HG03457 (cell line): ENCODE measurements around the gene GPR157.
"Not testable (repeated sequence)": the region's sequence is repeated elsewhere in the genome, so short reads cannot be mapped to it uniquely, and the experiment has no call there.

Experiments used
- ATAC-seq: cut with Tn5 transposase; IDR thresholded peaks from one replicate; pipeline ENCODE4 v1.9.1; 2021; ENCODE audit warnings: moderate number of reproducible peaks; ENCODE audit not compliant: unreplicated experiment

Gene GPR157, protein sequence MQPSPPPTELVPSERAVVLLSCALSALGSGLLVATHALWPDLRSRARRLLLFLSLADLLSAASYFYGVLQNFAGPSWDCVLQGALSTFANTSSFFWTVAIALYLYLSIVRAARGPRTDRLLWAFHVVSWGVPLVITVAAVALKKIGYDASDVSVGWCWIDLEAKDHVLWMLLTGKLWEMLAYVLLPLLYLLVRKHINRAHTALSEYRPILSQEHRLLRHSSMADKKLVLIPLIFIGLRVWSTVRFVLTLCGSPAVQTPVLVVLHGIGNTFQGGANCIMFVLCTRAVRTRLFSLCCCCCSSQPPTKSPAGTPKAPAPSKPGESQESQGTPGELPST

DNA sequence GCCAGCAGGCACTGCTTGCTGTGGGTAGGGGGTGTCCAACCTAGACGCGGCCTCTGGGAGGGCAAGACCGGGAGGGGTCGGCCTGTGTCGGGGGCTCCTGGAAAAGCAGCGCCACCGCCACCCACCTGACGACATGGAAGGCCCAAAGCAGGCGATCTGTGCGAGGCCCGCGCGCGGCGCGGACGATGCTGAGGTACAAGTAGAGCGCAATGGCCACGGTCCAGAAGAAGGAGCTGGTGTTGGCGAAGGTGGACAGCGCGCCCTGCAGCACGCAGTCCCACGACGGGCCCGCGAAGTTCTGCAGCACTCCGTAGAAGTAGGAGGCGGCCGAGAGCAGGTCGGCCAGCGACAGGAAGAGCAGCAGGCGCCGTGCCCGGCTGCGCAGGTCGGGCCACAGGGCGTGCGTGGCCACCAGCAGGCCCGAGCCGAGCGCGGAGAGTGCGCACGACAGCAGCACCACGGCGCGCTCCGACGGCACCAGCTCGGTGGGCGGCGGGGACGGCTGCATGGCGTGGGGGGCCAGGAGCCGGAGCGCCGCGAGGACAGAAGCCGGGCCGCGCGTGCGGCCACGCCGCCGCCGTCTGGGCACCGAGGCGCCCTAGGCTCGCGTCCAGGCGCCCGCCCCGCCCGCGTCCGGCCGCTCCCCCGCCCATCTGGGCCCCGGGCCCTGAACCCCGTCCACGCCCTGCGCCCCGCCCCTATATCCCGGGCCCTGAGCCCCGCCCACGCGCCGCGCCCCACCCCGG is at the start of gene GPR157:
Gene GPR157, minus strand, starts transcription at position 583 of the 746 bp plus-strand sequence. Its CDS starts 75 bp downstream, at position 508.
- ATAC-seq: peak; percentile 40

DNA sequence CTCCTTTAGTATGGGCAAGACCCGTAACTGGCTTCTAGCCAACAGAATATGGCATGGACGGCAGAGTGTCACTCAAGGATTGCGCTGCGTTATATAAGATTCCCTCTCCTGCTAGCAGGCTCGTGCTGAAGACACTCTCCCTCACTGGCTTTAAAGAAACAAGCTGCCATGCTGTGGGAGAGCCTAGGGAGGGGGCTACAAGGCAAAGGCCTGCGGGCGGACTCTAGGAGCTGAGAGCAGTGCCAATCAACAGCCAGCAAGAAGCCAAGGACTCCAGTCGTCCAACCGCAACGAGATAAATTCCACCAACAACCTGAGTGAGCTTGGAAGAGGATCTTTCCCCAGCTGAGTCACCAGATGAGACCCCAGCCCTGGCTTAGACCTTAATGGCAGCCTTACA is 45.9 kb upstream of the GPR157 start:
- no peak for ATAC-seq

DNA sequence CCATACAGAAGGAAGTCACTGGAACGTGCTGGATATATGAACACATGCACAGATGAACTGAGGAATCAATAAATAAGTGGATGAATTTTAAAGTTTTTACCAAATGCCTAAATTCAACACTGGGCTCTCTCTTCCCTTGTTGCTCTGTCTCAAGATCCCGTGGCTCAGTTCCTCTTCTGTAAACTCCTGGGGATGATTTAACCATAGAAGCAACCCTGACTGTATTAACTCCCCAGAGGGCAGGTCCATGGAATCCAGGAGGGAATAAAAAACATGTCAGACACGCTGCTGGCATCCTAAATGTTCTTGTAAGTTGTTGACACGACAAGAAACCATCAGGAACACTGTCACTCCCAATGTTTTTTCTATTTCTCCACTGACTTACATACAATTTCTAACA is 45.3 kb upstream of the GPR157 start:
- ATAC-seq: no peak

DNA sequence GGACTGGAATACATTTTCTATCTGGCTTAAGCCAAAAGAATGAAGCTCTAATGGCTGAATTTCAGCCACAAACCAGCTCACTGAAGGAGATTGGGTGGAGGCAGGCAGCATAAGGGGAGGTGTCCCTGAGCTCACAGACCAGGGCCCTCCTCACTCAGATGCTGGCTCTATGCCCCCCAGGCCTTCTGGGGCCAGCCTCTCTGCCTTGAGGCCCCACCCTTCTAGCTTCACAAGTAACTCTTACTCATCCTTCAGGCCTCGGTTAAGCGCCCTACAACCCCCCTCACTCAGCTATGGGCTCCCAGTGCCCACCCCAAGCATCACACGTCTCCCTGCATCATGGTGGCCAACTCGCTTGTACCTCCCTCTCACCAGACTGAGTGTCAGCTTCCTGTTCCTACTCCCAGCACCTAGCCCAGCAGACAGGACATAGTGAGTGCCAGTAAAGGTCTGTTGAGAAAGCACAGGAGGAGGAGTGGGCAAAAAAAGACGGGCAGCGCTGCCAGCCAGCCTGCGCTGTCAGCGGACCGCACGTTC is 40.8 kb upstream of the GPR157 start:
- ATAC-seq: no peak

DNA sequence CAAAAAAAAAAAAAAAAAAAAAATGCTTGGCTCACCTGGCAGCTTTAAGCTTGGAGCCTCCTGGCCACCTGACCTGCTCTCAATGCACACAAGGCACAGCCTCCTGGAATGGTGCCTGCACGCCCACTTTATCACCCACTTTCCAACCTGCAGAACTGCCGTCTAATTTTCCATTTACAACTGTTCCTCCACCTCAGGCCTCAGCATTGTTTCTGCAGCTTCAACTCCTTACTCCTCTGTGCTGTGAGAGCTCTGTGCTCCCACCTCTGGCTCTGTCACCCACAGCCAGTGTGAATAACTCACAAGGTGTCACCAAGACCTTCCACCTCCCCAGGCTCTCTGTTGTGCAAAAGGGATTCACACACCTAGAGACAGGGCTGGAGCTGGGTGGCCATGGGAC is 38.7 kb upstream of the GPR157 start:
- no peak for ATAC-seq

DNA sequence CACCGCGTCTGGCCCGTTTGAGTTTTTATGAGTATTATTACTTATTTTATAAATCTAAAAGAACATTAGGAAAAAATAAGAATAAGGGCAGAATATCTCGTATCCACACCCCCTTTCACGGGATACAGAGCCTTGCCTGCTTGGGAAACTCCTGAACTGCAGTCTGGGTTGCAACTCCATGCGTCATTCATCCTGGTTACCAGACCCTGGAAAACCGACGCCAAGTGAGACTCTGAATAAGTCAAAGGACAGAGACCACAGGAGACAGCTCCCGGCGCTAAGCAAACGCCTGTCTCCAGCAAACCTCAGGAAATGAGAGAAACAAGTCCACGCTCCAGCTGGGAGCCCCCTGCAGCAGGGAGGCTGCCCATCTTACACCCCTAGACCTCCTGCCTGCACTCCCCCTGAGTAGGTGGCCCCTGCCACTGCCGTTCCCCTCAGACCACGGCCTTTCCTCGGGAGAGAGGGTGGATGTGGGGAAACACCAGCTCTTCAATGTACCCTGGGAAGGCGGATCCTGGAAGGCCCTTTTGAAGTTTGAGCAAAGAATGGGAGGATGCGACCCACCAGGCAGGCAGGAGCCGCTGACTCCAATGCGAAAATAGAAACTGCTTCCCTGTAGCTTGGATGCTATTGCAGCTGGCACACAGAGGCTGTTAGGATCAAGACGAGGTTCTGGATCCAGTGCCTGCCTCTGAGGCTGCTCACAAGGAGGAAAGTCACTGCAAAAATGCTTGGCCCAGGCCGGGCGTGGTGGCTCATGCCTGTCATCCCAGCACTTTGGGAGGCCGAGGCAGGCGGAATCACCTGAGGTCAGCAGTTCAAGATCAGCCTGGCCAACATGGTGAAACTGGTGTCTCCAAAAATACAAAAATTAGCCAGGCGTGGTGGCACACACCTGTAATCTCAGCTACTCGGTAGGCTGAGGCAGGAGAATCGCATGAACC is 37.7 kb upstream of the GPR157 start:
- no peak for ATAC-seq

DNA sequence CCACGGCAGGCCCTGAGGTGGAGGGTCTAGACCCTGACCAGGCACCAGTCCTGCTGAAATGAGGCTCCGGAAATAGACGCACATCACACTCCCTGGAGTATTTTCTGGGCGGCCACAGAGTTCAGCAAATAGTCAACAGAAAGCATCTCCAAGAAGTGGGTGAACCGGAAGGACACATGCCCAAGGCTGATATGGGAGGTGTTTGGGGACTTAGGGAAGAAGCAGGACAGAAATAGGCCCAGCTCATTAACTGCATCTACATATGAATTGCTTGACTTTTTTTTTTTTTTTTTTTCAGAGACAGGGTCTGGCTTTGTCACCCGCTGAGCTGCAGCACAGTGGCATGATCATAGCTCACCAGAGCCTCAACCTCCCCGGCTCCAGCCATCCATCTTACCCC is 36.5 kb upstream of the GPR157 start:
- ATAC-seq: no peak

DNA sequence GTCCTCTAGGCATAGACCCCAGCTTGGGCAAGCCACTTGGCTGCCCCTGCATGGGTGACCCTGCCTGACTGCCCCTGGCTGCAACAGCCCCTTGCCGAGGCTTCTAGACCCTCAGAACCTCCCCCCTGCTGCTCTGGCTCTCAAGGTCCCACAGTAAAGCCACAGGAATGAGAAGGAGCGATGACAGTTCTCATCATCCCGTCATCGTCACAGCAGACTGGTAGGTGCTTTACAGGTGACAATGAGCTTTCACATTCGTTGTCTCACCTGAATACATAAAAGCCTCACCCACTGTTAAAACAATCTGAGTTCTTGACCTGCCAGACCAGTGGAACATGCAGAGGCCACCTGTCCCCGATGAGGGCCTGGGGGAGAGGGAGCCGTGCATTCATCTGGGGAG is 36.0 kb upstream of the GPR157 start:
- no peak for ATAC-seq

DNA sequence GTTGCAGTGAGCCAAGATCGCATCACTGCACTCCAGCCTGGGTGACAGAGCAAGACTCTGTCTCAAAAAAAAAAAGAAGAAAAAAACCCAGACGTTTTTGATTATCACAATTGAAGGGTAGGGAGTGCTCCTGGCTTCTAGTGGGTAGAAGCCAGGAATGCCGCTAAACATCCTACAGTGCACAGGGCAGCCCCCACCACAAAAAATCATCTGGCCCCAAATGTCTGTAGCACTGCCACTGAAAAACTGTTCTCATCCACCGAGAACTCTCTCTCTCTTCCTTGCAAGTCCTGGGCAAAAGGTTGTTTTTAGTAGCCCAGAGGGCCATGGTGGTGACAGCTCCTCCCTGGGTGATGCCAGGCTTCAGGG is 35.6 kb upstream of the GPR157 start:
- no peak for ATAC-seq

DNA sequence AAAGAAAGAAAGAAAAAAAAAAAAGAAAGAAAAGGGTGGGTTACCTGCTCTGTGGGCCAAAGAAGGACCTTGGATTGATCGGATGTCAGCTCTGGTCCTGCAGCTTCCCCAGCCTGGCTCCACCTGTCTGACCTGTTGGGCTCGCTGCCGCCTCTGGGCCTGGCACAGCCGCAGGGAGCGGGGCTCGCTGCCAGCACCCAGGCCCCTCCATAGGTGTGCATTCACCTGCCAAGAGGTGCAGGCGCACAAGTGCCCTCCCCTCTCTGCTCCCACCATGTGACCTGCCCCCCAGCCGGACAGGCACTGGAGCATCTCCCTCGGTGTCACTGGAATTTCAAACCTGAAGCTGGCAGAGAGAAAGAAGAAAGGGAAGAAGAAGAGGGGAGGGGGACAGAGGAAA is 33.1 kb upstream of the GPR157 start:
- no peak for ATAC-seq

DNA sequence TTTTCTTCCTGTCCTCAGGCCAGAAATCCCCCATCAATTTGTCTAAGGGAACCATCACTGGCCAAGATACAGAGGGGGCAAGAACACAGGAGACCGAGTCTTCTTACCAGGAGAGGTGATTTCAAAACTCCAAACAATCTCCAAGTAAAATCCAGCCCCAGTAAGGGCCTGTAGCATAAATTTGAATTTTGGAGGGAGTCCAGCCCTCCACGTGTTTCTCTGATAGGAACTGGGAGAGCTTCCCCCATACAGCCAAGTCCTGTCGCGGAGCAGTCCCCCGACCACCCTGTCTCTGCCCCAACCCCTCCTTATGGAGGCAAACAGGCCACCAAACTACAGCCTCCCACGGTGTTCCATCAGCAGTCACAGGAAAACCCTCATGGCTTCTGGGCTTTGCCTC is 32.4 kb upstream of the GPR157 start:
- ATAC-seq: no peak

DNA sequence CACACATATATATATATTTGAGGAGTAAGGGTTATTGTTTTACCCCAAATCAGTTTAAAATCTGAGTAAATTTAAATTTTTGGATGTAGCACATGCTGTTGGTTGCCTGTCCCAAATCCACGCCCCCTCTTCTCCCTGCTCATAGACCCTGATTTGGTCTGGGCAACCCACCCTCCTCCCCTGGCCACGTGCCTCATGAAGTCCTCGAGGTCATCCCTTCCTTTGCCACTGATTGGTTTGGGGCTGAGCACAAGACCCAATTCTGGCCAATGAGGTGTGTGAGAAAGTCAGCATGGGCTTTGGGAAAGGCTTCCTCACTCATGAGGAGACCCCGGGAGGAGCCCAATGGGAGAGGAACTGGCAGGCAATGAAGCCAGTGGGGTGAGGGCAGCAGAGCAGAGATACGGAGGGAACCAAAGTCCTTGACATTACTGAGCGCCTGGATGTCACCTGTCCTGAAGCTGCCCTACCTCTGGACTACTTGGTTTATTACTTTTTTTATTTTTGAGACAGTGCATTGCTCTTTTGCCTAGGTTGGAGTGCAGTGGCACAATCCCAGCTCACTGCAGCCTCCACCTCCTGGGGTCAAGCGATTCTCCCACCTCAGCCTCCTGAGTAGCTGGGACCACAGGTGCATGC is 31.3 kb upstream of the GPR157 start:
- ATAC-seq: no peak

DNA sequence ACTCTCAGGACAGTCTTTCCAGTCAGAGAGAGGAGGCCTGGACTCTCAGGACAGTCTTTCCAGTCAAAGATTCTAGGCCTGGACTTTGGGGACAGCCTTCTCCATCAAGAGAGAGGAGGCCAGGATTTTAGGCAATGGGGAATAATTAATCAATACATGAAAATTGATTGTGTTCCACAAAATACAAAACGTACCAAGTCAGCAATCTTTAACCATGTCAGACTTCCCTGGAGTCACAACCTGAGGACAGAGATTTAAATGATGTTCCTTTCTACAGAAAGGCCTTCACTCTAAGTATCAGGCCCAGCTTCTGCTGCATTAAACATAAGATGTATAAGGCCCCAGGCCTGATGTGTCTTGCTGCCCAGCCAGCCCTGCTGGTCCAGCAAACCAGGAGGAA is 27.0 kb upstream of the GPR157 start:
- no peak for ATAC-seq

DNA sequence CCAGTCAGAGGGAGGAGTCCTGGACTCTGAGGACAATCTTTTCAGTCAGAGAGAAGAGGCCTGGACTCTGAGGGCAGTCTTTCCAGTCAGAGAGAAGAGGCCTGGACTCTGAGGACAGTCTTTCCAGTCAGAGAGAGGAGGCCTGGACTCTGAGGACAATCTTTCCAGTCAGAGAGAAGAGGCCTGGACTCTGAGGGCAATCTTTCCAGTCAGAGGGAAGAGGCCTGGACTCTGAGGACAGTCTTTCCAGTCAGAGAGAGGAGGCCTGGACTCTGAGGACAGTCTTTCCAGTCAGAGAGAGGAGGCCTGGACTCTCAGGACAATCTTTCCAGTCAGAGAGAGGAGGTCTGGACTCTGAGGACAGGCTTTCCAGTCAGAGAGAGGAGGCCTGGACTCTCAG is 26.5 kb upstream of the GPR157 start:
- ATAC-seq: not testable (repeated sequence)

DNA sequence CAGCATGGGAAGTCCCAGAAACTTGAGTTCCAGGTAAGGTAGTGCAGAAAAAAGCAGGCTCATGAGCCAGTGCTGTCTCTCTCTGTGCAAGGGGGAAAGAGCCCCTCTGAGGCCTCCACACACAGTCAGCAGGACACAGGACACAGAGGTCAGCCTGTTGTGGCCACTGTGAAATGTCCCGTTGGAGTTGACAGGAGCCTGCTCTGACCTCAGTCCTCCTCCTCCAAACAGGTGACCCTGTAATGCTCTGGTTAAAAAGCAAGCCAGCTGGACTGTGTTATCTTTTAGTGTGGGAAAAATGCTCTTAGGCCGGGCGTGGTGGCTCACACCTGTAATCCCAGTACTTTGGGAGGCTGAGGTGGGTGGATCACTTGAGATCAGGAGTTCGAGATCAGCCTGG is 24.2 kb upstream of the GPR157 start:
- no peak for ATAC-seq

DNA sequence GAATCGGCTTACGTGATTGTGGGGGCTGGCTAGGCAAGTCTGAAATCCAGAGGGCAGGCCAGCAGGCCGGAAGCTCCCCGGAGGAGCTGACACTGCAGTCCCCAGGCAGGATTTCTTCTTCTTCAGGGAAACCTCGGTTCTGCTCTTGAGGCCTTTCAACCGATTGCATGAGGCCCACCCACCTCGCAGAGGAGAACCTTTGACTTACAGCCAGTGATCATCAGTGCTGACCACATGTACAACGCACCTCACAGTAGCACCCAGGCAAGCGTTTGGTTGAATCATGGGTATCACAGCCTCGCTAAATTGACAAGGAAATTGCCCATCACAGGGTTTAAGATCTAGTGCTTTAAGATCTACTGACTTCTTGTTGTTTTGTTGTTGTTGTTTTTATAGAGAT is 23.6 kb upstream of the GPR157 start:
- ATAC-seq: no peak

DNA sequence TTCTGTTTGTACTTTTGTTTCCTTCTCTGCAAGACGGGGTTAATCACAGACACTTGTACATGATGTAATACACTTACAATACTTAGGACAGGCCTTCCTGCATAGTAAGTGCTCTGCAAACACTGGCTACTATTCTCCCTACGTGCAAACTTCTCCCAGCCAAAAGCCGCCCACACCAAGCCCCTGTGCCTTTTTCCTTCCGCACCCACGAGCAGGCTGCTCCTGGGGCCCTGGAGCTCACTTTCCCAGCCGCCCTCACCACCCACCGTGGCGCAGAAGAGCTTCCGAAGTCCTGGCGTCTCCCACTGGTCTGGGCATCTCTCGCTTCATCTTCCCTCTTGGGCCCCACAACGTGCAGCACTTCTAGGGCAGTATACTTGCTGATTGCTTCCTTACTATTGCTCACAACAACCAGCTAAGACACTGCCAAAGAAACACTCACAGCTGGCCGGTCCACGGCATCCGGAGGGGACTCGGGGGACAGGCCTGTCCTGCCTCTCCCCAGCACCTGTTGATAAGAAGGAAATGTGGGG is 22.5 kb upstream of the GPR157 start:
- ATAC-seq: no peak

DNA sequence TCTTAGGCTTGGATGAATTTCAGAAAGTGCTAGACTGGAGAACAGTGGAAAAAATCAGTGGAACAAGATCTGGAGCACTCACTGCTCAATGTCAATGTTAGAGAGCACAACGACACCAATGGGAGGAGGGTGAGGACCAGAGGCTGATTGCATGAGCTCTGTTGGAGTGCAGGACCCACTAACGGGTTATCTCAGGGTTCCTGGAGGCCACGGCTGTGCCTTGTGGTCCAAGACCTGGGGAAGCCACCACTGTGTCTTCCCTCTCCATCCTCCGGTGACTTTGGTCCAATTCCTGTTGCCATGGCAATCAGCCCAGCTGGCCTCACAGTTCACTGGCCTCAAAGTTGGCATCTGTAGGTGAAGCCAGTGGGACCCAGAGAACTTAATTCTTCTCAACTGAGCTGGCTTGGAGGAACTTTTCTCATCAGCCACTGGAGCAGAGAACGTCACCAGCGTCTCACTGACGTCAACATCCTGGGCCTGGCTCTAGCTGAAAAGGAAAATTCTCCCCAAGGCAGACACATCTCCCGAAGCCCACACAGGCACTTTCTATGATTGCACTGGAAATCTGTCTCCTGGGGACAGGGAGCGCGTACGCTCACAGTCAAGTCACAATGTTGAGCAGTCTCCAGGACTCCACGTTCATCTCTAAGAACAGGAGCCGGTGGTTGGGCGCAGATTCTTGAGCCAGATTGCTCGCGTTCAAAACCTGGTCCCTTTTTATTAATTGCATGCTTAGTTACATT is 21.9 kb upstream of the GPR157 start:
- no peak for ATAC-seq

DNA sequence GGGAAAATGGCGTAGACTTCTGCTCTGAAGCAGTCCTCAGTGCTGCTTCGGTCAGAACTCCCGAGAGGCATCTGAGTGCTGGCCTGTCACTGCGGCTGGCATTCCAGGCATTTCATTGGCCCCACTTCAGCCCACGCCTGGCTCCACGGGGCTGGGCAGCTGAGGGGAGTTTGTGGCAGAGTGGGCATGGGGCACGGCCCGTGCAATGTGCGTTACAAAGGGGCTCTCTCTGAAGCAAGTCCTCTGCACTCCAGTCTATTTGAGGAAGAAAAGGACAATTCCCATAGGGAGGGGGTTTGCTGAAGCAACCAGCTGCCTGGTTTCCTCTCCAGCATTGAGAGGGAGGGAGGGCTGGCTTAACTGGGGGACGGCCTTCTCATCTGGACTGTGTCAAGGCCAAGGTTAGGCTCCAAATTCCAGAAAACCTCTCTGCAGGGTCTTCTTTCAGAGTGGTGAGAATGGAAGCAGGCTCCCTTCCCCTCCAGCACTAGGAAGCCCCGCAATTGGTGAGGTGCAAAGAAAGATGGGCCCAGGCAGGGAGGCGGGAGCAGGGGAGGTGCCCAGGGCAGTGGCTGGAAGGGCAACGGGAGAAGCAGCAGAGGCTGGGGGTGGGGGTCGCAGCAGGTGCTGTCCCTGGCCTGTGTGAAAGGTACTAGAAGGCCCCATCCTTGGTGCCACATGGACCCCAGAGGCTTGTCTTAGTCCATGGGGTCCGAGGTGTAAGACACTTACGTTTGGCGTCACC is 21.1 kb upstream of the GPR157 start:
- no peak for ATAC-seq
